HEK293 (cell line): ENCODE data around the gene SHANK2.

ENCODE experiments used
- CTCF ChIA-PET: fragments of 350-600 bp; formaldehyde crosslinking; extraction: SDS; loops from one replicate; lab custom pipeline; 2021; ENCODE audit warnings: antibody characterized with exemption; lab: Yijun Ruan, JAX
- POLR2A ChIA-PET: fragments of 300-600 bp; formaldehyde crosslinking; extraction: SDS; loops from one replicate; lab custom pipeline; 2020; ENCODE audit warnings: antibody characterized with exemption, inconsistent platforms; lab: Yijun Ruan, JAX
- H3K27ac ChIP-seq: fragments of 200-500 bp; sonication (Bioruptor generic); 2 replicates; pipeline ENCODE4 v1.5.1; 2014; ENCODE audit warnings: low read depth, low read length, control low read depth, inconsistent platforms; ENCODE audit errors: extremely low read depth
- H3K36me3 ChIP-seq, 2 experiments: fragments of 200-500 bp in 1 of 2; sonication (Bioruptor generic) in 1 of 2; 1 replicate in 1 of 2; 2 replicates in 1 of 2; pipeline ENCODE4 v1.5.1; 2014 to 2017; ENCODE audit warnings: inconsistent platforms in 2 of 2, low read length in 2 of 2; ENCODE audit not compliant: control insufficient read depth in 2 of 2, insufficient read depth in 1 of 2
- H3K4me1 ChIP-seq: fragments of 200-500 bp; sonication (Bioruptor generic); 2 replicates; pipeline ENCODE4 v1.5.1; 2014; ENCODE audit warnings: mild to moderate bottlenecking, low read length, inconsistent platforms; ENCODE audit not compliant: control insufficient read depth, insufficient read depth
- H3K4me3 ChIP-seq: 2 replicates; pipeline ENCODE4 v1.5.1; 2011; ENCODE audit warnings: low read depth, mild to moderate bottlenecking, control low read depth, low read length, moderate library complexity
- H3K9me3 ChIP-seq: fragments of 200-500 bp; sonication (Bioruptor generic); 2 replicates; pipeline ENCODE4 v1.5.1; 2014; ENCODE audit warnings: low read depth, low read length, inconsistent platforms; ENCODE audit not compliant: control insufficient read depth, insufficient read depth
- GLIS2 ChIP-seq: fragments of 450-650 bp; formaldehyde crosslinking; IDR thresholded peaks from 2 replicates; pipeline ENCODE4 v1.5.1; 2016; ENCODE audit warnings: missing biosample characterization, missing genetic modification characterization
- HOXC10 ChIP-seq: sonication (generic); formaldehyde crosslinking; IDR thresholded peaks from 2 replicates; pipeline ENCODE4 v1.8.1; 2023; ENCODE audit warnings: mild to moderate bottlenecking, missing genetic modification reagents
- MEIS1 ChIP-seq: sonication (generic); formaldehyde crosslinking; IDR thresholded peaks from 2 replicates; pipeline ENCODE4 v1.8.1; 2022; ENCODE audit warnings: missing genetic modification reagents, mild to moderate bottlenecking, borderline replicate concordance
- PBX3 ChIP-seq: sonication (generic); formaldehyde crosslinking; IDR thresholded peaks from 2 replicates; pipeline ENCODE4 v1.8.1; 2022; ENCODE audit warnings: mild to moderate bottlenecking, moderate library complexity, missing genetic modification reagents
- REPIN1 ChIP-seq: fragments of 450-650 bp; formaldehyde crosslinking; IDR thresholded peaks from 2 replicates; pipeline ENCODE4 v1.5.1; 2017; ENCODE audit warnings: missing biosample characterization, missing genetic modification characterization, low read depth
- TCF7L2 ChIP-seq: IDR thresholded peaks from 2 replicates; pipeline ENCODE4 v1.6.1; 2011; ENCODE audit warnings: low read depth, mild to moderate bottlenecking, inconsistent platforms, low read length, moderate library complexity, borderline replicate concordance
- TRIM28 ChIP-seq: IDR thresholded peaks from 2 replicates; pipeline ENCODE4 v1.6.1; 2011; ENCODE audit warnings: low read length, control low read depth, borderline replicate concordance
- ZBTB1 ChIP-seq: fragments of 450-650 bp; formaldehyde crosslinking; IDR thresholded peaks from 2 replicates; pipeline ENCODE4 v1.5.1; 2016; ENCODE audit warnings: missing biosample characterization, missing genetic modification characterization
- ZBTB26 ChIP-seq: fragments of 450-650 bp; formaldehyde crosslinking; optimal IDR thresholded peaks from 2 replicates; pipeline ENCODE3; 2016; ENCODE audit warnings: missing biosample characterization, mild to moderate bottlenecking, missing genetic modification characterization
- ZBTB7A ChIP-seq: fragments of 450-650 bp; formaldehyde crosslinking; IDR thresholded peaks from 2 replicates; pipeline ENCODE4 v1.5.1; 2016; ENCODE audit warnings: low read depth, missing biosample characterization, missing genetic modification characterization
- ZBTB8A ChIP-seq: fragments of 450-650 bp; formaldehyde crosslinking; IDR thresholded peaks from 2 replicates; pipeline ENCODE4 v1.5.1; 2016; ENCODE audit warnings: missing biosample characterization, missing genetic modification characterization
- ZFP69B ChIP-seq: fragments of 450-650 bp; formaldehyde crosslinking; IDR thresholded peaks from 2 replicates; pipeline ENCODE4 v1.5.1; 2016; ENCODE audit warnings: missing biosample characterization, missing genetic modification characterization
- ZIC2 ChIP-seq: fragments of 450-650 bp; formaldehyde crosslinking; IDR thresholded peaks from 2 replicates; pipeline ENCODE4 v1.5.1; 2016; ENCODE audit warnings: missing biosample characterization, missing genetic modification characterization
- ZNF132 ChIP-seq: fragments of 450-650 bp; formaldehyde crosslinking; IDR thresholded peaks from 2 replicates; pipeline ENCODE4 v1.5.1; 2017; ENCODE audit warnings: missing biosample characterization, missing genetic modification characterization, borderline replicate concordance
- ZNF175 ChIP-seq: fragments of 450-650 bp; formaldehyde crosslinking; IDR thresholded peaks from 2 replicates; pipeline ENCODE4 v1.5.1; 2016; ENCODE audit warnings: missing biosample characterization, missing genetic modification characterization
- ZNF24 ChIP-seq: fragments of 450-650 bp; formaldehyde crosslinking; IDR thresholded peaks from 2 replicates; pipeline ENCODE4 v1.5.1; 2016; ENCODE audit warnings: missing biosample characterization, missing genetic modification characterization
- ZNF555 ChIP-seq: fragments of 450-650 bp; formaldehyde crosslinking; conservative IDR thresholded peaks from 2 replicates; pipeline ENCODE4 v1.5.1; 2017; ENCODE audit warnings: missing biosample characterization, mild to moderate bottlenecking, missing genetic modification characterization, inconsistent platforms
- ZNF580 ChIP-seq: fragments of 450-650 bp; formaldehyde crosslinking; IDR thresholded peaks from 2 replicates; pipeline ENCODE4 v1.5.1; 2016; ENCODE audit warnings: missing biosample characterization, missing genetic modification characterization
- ZNF623 ChIP-seq: fragments of 450-650 bp; formaldehyde crosslinking; IDR thresholded peaks from 2 replicates; pipeline ENCODE4 v1.5.1; 2016; ENCODE audit warnings: missing biosample characterization, missing genetic modification characterization
- ZNF626 ChIP-seq: fragments of 450-650 bp; sonication (Bioruptor Pico); formaldehyde crosslinking; IDR thresholded peaks from 2 replicates; pipeline ENCODE4 v1.5.1; 2018; ENCODE audit warnings: missing biosample characterization, missing genetic modification characterization, inconsistent platforms
- ZNF629 ChIP-seq: fragments of 450-650 bp; formaldehyde crosslinking; IDR thresholded peaks from 2 replicates; pipeline ENCODE4 v1.5.1; 2017; ENCODE audit warnings: missing biosample characterization, missing genetic modification characterization
- ZNF658 ChIP-seq: fragments of 450-650 bp; formaldehyde crosslinking; IDR thresholded peaks from 2 replicates; pipeline ENCODE4; 2016; ENCODE audit warnings: missing biosample characterization, missing genetic modification characterization
- ZNF670 ChIP-seq: fragments of 450-650 bp; formaldehyde crosslinking; IDR thresholded peaks from 2 replicates; pipeline ENCODE4 v1.5.1; 2016; ENCODE audit warnings: missing biosample characterization, missing genetic modification characterization, low read depth
- ZNF777 ChIP-seq: fragments of 450-650 bp; formaldehyde crosslinking; IDR thresholded peaks from 2 replicates; pipeline ENCODE4 v1.5.1; 2017; ENCODE audit warnings: missing biosample characterization, missing genetic modification characterization, borderline replicate concordance
- ZNF785 ChIP-seq: fragments of 450-650 bp; formaldehyde crosslinking; IDR thresholded peaks from 2 replicates; pipeline ENCODE4 v1.5.1; 2016; ENCODE audit warnings: missing biosample characterization, missing genetic modification characterization
- ZSCAN23 ChIP-seq: fragments of 450-650 bp; formaldehyde crosslinking; IDR thresholded peaks from 2 replicates; pipeline ENCODE4 v1.5.1; 2016; ENCODE audit warnings: missing biosample characterization, missing genetic modification characterization
- TF ChIP-seq, protein P1 (sequence below): fragments of 450-650 bp; formaldehyde crosslinking; IDR thresholded peaks from 2 replicates; pipeline ENCODE4 v1.5.1; 2017; ENCODE audit warnings: missing biosample characterization, missing genetic modification characterization

The SHANK2 gene

GRCh38 chr11:71252269-71252769, at the start of gene SHANK2:
TSS of gene SHANK2 (minus strand) at chr11:71252577. CDS start at chr11:71147326, 105,251 bp downstream.
- no peak for TF ChIP-seq ZNF670 (tag by site-specific recombination)
- 0 out of 2 replicates have a peak, but pooled peaks have one; percentile 1 for TF ChIP-seq ZBTB8A (tag by site-specific recombination)
- peak; percentile 27 for TF ChIP-seq ZBTB26 (tag by site-specific recombination)
- no peak for TF ChIP-seq ZNF658 (tag by site-specific recombination)
- no peak for TF ChIP-seq ZNF777 (tag by site-specific recombination)
- TF ChIP-seq GLIS2 (tag by site-specific recombination): no peak
- TF ChIP-seq MEIS1 (CRISPR knock-in tag): no peak
- no peak for TF ChIP-seq ZNF626
- no peak for TF ChIP-seq REPIN1 (tag by site-specific recombination)
- Histone ChIP-seq H3K4me3 (peak within 1 kb of the TSS; percentile 59), H3K36me3 (no peaks in the 10 kb centered on the region), H3K9me3 (no peaks in the 10 kb centered on the region), H3K27ac (peak within 1 kb of the TSS; percentile 73; the same call in 1 of the 2 replicates), H3K4me1 (no peaks in the 10 kb centered on the region)
- ChIA-PET CTCF (interaction anchor here (0.6 to 2.4 kb wide), 5 partner anchors 9 to 311 kb away, joined by 3 to 14 read pairs (median 3); no protein-coding TSS in a partner anchor), POLR2A (interaction anchor here (0.6 to 1.4 kb wide), 2 partner anchors 11 to 426 kb away, joined by 3 to 9 read pairs; no protein-coding TSS in a partner anchor)

- TF ChIP-seq ZIC2 (peak; percentile 33; the same call in 1 of the 2 replicates), ZNF580 (no peak)
- Histone ChIP-seq H3K9me3 (no peaks in the 10 kb centered on the region), H3K4me3 (no peak overlapping the region), H3K4me1 (no peaks in the 10 kb centered on the region), H3K27ac (no peak overlapping the region), H3K36me3 (no peaks in the 10 kb centered on the region)
- CTCF ChIA-PET: no interaction called here
- POLR2A ChIA-PET: no interaction called here
Measured at GRCh38 chr11:71301858-71302533, 49.6 kb upstream of the SHANK2 start.

- Histone ChIP-seq H3K4me1 (no peaks in the 10 kb centered on the region), H3K36me3 (no peaks in the 10 kb centered on the region), H3K27ac (no peak overlapping the region), H3K9me3 (no peaks in the 10 kb centered on the region), H3K4me3 (no peak overlapping the region)
- ChIA-PET CTCF (interaction anchor here (1.0 kb wide), 1 partner anchor 42 kb away, joined by 3 read pairs; no protein-coding TSS in a partner anchor), POLR2A (no interaction called here)
- TF ChIP-seq TCF7L2 (no peak), ZFP69B (tag by site-specific recombination) (no peak), PBX3 (CRISPR knock-in tag) (no peak), GLIS2 (tag by site-specific recombination) (no peak), ZNF629 (tag by site-specific recombination) (no peak), TRIM28 (no peak), ZNF24 (tag by site-specific recombination) (no peak), ZNF623 (tag by site-specific recombination) (no peak), ZNF175 (tag by site-specific recombination) (no peak), ZSCAN23 (tag by site-specific recombination) (no peak), ZNF555 (tag by site-specific recombination) (no peak), ZBTB1 (tag by site-specific recombination) (no peak), ZNF785 (tag by site-specific recombination) (no peak), HOXC10 (no peak), ZBTB7A (tag by site-specific recombination) (no peak), ZNF132 (tag by site-specific recombination) (no peak)
- TF ChIP-seq, protein P1, sequence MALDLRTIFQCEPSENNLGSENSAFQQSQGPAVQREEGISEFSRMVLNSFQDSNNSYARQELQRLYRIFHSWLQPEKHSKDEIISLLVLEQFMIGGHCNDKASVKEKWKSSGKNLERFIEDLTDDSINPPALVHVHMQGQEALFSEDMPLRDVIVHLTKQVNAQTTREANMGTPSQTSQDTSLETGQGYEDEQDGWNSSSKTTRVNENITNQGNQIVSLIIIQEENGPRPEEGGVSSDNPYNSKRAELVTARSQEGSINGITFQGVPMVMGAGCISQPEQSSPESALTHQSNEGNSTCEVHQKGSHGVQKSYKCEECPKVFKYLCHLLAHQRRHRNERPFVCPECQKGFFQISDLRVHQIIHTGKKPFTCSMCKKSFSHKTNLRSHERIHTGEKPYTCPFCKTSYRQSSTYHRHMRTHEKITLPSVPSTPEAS: no peak
Measured at GRCh38 chr11:71301046-71301857, 48.9 kb upstream of the SHANK2 start.
